ENCODE data around the gene KIF12. TPM values are rescaled to one million over a fixed set of nuclear protein-coding genes. Genes with fewer than 3 reads are reported as not detected.
A peak's percentile ranks its signal among the peaks of the same experiment; 100 is the strongest.

KIF12 gene
- total and polyA plus RNA-seq, 2 of the 13 experiments (the other 11 are each of a cell fraction or from before 2014, with no cell fraction given), result 1.8 to 12.5 TPM

GRCh38 chr9:114056527-114056926 lies 42.6 kb downstream of the KIF12 start:
- in situ Hi-C loops (cut with HindIII; ENCODE audit: extremely low pct_ligation_motif_present, low pct_unique_long_range_greater_than_20kb) (no loop called here), intact Hi-C loops (cut with micrococcal nuclease; ENCODE audit: unreplicated experiment) (no loop called here)
- peaks cover 34% of the 10 kb centered on the region for H3K4me1 ChIP-seq (ENCODE audit: insufficient read depth, low read length)
- ChIA-PET POLR2A (no interaction called here), CTCF (ENCODE audit: low intra/inter-chr PET ratio, low total read pairs) (no interaction called here)
- 68% methylated on average over 5 of the region's 5 CpGs for WGBS (ENCODE audit: low lambda C conversion rate)
- H3K4me2 ChIP-seq (ENCODE audit: low read depth, low read length), result no peak overlapping the region
- BruUV-seq (replicated peaks), result no TSS peak
- FAIRE-seq (no peak), ATAC-seq (peak; percentile 0; the same call in 1 of the 3 replicates), DNase-seq (ENCODE audit: low spot score) (no peak)
- peaks cover 6 to 17% of the 10 kb centered on the region in 2 experiments; a peak in 4 of 5 replicates for H3K36me3 ChIP-seq (replicated peaks in 1 of 2; ENCODE audit: control insufficient read depth in 1 of 2, insufficient read depth in 2 of 2, low read length in 2 of 2)
- H3K9me3 ChIP-seq (ENCODE audit: low read length), result no peaks in the 10 kb centered on the region
- H3K79me2 ChIP-seq (ENCODE audit: insufficient read depth, low read length), result no peaks in the 10 kb centered on the region
- no peak overlapping the region for H3K4me3 ChIP-seq (replicated peaks in 1 of 3; ENCODE audit: insufficient read depth in 1 of 3, low read depth in 2 of 3, low read length in 3 of 3)
- H3K9ac ChIP-seq (ENCODE audit: insufficient read depth, low read depth, low read length), result no peak overlapping the region
- H3K27ac ChIP-seq (ENCODE audit: extremely low read length, insufficient read depth, low read length), result no peak overlapping the region
- H2AFZ ChIP-seq (ENCODE audit: low read length), result no peak overlapping the region
- peaks cover 2 to 4% of the 10 kb centered on the region in 2 experiments; a peak in 3 of 5 replicates for H3K27me3 ChIP-seq (ENCODE audit: control insufficient read depth in 1 of 2, insufficient read depth in 2 of 2, low read length in 2 of 2)
- H4K20me1 ChIP-seq (ENCODE audit: insufficient read depth, low read length), result peaks cover 22% of the 10 kb centered on the region
- no peak for TF ChIP-seq HMGXB4 (CRISPR knock-in tag; IDR thresholded peaks at IDR 0.05; ENCODE audit: borderline replicate concordance in 1 of 2, low read depth in 1 of 2)
- no peak for TF ChIP-seq PLRG1 (conservative IDR thresholded peaks at IDR 0.05)
- TF ChIP-seq CREB3 (CRISPR knock-in tag; IDR thresholded peaks at IDR 0.05), result no peak

- WGBS (ENCODE audit: low lambda C conversion rate), result 76% methylated on average over 7 of the region's 7 CpGs
- CTCF ChIA-PET (ENCODE audit: low intra/inter-chr PET ratio, low total read pairs), result no interaction called here
- TF ChIP-seq TFE3 (CRISPR knock-in tag; IDR thresholded peaks at IDR 0.05), result no peak
- TF ChIP-seq ZKSCAN8 (CRISPR knock-in tag; IDR thresholded peaks at IDR 0.05; ENCODE audit: borderline replicate concordance), result no peak
- no peak for TF ChIP-seq SNAPC2 (CRISPR knock-in tag; IDR thresholded peaks at IDR 0.05)
- TF ChIP-seq TBL1XR1 (IDR thresholded peaks at IDR 0.05; ENCODE audit: borderline replicate concordance, low read length, partially characterized antibody), result no peak
- no peak for TF ChIP-seq NCOA2 (CRISPR knock-in tag; IDR thresholded peaks at IDR 0.05)
- no peak for TF ChIP-seq ONECUT2 (CRISPR knock-in tag; IDR thresholded peaks at IDR 0.05)
- TF ChIP-seq KDM6A (CRISPR knock-in tag; IDR thresholded peaks at IDR 0.05; ENCODE audit: low read depth), result no peak
- no peak for TF ChIP-seq RBAK (CRISPR knock-in tag; IDR thresholded peaks at IDR 0.05)
Measured at GRCh38 chr9:114055894-114056293, 43.2 kb downstream of the KIF12 start.

More at GRCh38 chr9:114055894-114056293, 43.2 kb downstream of the KIF12 start:
- ATAC-seq (no peak), DNase-seq (ENCODE audit: low spot score) (no peak), FAIRE-seq (no peak)
- in situ Hi-C loops (cut with HindIII; ENCODE audit: extremely low pct_ligation_motif_present, low pct_unique_long_range_greater_than_20kb), result no loop called here
- H3K4me1 ChIP-seq (ENCODE audit: insufficient read depth, low read length), result peaks cover 29% of the 10 kb centered on the region
- no peak overlapping the region for H3K9ac ChIP-seq (ENCODE audit: insufficient read depth, low read depth, low read length)
- H4K20me1 ChIP-seq (ENCODE audit: insufficient read depth, low read length), result peaks cover 17% of the 10 kb centered on the region
- H3K27me3 ChIP-seq (ENCODE audit: control insufficient read depth in 1 of 2, insufficient read depth in 2 of 2, low read length in 2 of 2), result peaks cover 2 to 6% of the 10 kb centered on the region in 2 experiments; a peak in 3 of 5 replicates
- no peaks in the 10 kb centered on the region for H3K9me3 ChIP-seq (ENCODE audit: low read length)
- H3K4me3 ChIP-seq (replicated peaks in 1 of 3; ENCODE audit: insufficient read depth in 1 of 3, low read depth in 2 of 3, low read length in 3 of 3), result no peak overlapping the region
- H3K27ac ChIP-seq (ENCODE audit: extremely low read length, insufficient read depth, low read length), result no peak overlapping the region
- intact Hi-C loops (cut with micrococcal nuclease; ENCODE audit: unreplicated experiment), result no loop called here
- no peak overlapping the region for H3K4me2 ChIP-seq (ENCODE audit: low read depth, low read length)
- H2AFZ ChIP-seq (ENCODE audit: low read length), result no peak overlapping the region
- H3K79me2 ChIP-seq (ENCODE audit: insufficient read depth, low read length), result no peaks in the 10 kb centered on the region
- no TSS peak for BruUV-seq (replicated peaks)
- H3K36me3 ChIP-seq (replicated peaks in 1 of 2; ENCODE audit: control insufficient read depth in 1 of 2, insufficient read depth in 2 of 2, low read length in 2 of 2), result peaks cover under 1 to 11% of the 10 kb centered on the region in 2 experiments; a peak in 3 of 5 replicates
- POLR2A ChIA-PET, result no interaction called here
